ENCODE results near the gene CRISPLD2.
"Not testable (repeated sequence)": the region's sequence is repeated elsewhere in the genome, so short reads cannot be mapped to it uniquely, and the experiment has no call there.

CRISPLD2 gene

DNA sequence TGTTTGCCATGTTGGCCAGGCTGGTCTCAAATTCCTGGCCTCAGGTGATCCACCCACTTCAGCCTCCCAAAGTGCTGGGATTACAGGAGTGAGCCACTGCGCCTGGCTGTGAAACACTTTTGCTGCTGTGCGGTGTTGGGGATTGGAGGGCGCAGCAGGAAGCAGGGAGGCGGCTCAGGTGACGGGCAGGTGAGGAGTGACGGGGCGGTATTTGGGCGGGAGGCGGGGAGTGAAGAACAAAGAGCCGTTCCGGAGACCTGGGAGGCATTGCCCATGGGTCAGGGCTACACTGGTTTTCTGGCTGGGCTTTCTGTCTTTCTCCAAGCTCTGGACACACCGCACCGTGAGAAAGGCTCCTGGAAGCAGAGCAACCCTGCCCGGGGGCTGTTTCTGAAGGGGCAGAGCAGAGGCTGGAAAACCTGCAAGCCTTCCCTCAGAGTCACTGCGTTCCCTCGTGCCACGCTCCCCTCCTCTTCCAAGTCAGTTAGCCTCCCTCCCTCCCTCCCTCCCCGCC lies 22.1 kb downstream of the CRISPLD2 start:
- DNase-seq = no peak

DNA sequence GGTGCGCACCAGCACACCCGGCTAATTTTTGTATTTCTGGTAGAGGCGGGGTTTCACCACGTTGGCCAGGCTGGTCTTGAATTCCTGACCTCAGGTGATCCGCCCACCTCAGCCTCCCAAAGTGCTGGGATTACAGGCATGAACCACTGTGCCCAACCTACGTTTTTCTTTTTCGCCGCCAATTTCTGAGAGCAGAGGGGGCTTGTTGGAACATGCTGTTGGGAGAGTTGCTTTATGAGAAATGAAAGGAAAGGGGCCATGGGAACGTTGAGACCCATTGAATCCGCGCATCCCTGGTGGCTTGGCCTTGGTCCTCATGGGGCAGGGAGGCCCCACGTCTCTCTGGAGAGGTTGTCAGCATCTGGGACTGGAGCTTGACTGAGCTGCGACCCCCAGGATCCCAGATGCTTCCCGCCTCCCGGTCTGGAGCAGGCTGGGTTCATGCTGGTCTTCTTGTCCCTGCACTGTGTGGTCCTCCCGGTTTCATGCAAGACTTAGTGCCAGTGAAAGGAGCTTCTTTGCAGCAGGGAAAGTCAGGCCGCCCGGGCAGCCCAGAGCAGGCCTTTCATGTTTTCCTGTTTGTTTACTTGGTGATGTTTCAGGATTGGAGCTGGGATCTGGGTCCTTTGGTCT lies 22.8 kb downstream of the CRISPLD2 start:
- no peak for DNase-seq

DNA sequence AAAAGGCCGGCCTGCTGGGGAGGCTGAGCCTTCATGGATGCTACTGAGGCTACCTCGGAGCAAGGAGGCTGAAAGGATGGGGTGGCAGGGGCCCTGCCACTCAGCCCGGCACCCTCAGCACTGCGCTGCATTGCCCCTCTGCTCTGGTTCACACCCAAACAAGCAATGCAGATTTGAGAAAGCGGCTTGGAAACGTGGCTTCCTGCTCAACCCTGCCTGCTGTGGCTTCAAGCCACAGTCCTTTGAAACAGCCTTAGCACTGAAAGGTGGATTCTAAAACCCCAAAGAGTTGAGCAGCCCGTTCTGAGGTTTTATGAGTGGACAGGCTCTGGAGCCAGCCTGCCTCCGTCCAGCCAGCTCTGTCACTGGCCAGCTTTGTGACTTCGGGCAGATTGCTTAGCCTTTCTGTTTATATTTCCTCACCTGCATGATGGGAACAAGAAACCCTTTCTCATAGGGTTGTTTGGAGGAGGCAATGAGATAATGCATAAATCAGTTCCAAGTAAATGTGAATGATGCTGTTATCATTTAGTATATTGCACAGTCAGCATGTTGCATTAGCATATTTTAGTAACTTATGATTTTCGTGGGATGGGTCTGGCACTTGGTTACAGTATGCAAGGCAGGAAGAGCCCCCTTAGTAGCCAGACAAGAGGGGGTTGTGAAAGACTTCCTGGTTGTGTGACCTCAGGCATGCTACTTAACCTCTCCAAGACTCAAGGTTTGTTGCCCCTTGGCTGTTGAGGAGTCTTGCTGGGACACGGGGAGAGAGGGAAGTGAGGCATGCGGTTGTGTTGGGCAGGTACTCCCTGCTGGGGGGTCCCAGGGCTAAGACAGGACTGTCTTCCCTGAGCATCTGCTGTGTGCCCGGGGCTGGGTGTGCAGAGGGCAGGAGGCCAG lies 23.6 kb downstream of the CRISPLD2 start:
- no peak for DNase-seq

DNA sequence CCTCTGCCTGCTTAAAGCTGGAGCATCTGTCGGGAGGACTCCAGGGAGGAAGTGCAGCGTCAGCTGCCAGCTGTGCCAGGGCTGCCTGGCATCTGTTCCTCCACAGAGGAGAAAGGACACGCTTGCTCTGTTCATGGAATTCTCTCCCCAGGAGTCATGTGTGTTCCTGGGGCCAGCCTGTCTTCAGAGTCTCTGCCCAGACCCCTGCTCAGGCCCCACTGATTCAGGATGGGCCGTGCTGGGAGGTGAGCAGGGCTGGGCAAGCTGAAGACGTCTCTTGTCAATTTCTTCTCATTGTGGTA lies 24.2 kb downstream of the CRISPLD2 start:
- DNase-seq = no peak

DNA sequence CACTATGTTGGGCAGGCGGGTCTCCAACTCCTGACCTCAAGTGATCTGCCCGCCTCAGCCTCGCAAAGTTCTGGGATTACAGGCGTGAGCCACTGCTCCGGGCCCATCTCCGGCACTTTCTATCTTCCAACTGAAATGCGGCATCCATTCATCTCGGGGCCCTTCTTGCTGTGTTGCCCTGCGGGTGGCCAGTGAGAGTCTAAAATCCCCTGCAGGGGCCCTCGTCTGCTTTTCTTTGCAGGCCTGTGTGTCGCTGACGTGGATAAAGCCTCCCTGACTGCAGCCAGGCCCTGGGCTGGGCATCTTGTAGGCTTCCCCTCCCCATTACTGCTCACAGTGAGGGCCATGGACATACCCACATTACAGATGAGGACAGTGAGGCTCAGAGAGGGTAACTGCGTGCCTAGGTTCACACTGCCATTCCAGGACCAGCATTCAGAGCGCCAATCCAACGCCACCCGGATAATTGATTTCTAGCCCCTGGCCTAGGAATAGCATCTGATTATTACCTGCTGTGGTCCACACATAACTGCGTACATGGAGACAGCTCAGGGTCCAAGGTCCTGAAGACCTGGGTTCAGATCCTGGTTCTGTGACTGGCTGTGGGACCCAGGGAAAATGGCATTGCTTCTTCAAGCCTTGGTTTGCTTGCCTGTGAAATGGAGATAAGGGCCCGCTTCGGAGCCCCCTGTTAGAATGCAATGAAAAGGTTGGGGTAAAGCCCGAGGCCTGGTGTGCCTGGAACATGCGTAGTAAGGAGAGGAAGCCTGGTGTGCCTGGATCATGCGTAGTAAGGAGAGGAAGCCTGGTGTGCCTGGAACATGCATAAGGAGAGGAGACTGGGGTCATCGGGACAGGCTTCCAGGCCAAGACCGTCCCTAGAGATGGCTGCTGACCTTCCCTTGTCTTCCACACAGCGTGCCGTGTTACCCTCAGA lies 25.0 kb downstream of the CRISPLD2 start:
- DNase-seq = no peak

DNA sequence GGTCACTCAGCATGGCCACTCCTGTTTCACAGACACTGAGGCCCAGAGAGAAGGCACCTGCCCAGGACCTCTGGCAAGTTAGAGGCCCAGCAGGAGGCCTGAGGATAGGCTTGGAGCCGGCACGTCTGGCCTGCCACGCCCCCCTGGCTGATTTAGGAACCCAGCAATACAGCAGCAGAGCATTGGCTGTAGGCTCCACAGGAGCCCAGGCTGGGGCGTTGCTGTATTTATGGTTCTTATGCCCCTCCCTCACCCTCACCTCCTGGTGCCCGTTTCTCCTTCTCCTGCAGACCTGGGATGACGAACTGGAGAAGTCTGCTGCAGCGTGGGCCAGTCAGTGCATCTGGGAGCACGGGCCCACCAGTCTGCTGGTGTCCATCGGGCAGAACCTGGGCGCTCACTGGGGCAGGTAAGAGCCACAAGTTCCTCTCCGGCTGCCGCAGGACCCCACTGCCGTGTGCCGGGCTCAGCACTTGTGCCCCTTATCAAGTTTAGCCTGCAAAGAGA lies 25.8 kb downstream of the CRISPLD2 start:
- no peak for DNase-seq

DNA sequence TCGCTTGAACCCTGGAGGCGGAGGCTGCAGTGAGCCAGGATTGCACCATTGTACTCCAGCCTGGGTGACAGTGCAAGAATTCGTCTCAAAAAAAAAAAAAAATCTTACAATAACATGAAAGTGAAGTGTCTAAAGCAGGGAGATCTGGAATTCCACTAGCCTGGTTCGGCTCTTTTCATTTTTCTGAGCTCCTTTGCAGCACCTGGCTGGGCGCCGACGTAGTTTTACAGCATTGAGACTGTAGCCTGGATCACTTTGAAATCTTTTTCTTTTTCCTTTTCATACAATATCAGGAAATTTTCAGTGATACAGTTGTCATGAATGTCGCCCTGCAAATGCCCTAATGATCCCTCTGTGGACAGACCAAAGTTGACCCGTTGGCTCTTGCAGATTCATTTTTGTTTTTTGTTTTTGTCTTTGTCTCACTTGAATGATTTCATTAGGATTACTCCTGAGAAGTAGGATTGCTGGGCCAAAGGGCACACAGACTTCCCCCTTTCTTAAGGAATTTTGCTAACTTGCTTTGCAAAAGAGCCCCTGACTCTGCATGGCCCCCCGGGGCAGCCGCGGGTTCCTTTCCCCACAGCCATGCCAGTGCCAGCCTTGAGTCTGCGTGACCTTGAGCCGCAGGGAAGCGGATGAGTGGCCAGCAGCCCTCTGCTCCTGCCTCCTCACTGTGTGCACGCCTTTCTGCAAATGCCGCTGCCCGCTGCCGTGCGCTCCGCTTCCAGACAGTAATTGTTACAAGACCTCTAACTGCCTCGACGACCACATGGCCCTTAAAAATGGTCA lies 28.0 kb downstream of the CRISPLD2 start:
- DNase-seq = no peak

DNA sequence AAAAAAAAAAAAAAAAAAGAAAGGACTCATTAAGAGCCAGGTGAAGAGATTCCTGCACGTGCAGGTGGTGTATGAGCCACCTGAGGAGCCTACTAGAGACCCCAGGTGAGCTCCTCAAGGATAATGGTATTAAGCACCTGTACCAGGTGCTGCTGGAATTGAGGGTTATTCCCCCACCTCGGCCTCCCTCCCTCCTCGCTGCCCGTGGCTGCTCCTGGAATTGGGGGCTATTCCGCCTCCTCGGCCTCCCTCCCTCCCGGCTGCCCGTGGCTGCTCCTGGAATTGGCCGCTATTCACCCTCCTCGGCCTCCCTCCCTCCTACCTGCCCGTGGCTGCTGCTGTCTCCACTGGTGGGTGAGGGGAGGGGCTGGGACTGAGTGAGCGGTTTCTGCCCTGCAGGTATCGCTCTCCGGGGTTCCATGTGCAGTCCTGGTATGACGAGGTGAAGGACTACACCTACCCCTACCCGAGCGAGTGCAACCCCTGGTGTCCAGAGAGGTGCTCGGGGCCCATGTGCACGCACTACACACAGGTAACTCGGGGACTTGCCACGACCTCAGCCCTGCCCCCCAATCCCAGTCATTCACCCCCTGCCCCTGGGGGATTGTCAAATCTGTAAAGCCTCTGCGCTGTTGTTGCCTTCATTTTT lies 29.3 kb downstream of the CRISPLD2 start:
- no peak for DNase-seq

DNA sequence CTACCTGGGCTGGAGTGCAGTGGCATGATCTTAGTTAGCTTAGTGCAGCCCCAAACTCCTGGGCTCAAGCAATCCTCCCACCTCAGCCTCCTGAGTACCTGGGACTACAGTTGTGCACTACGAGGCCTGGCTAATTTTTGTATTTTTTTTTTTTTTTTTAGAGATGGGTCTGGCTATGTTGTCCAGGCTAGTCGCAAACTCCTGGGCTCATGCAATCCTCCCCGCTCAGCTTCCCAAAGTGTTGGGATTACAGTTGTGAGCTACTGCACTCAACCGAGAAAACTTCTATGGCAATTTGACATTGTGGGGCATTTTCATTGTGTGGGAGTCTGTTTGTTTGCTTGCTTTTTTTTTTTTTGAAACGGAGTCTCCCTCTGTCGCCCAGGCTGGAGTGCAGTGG lies 30.0 kb downstream of the CRISPLD2 start:
- DNase-seq = no peak

DNA sequence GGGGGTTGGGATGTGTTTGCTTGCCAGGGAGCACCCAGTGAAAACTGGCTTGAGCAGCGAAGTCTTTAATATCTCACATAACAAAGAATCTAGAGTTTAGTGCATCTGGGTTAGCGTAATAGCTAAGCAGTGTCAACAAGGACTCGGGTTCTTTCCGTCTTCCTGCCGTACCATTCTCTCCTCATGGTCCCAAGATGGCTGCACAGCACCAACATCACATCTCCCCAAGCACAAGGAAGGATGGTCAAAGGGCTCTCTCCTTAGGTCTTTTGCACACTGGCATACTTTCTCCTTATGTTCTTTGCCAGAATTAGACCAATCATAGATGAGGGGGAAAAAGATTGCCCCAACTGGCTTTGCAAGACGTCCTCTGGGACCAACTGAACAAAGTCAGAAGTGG lies 30.9 kb downstream of the CRISPLD2 start:
- DNase-seq = no peak

DNA sequence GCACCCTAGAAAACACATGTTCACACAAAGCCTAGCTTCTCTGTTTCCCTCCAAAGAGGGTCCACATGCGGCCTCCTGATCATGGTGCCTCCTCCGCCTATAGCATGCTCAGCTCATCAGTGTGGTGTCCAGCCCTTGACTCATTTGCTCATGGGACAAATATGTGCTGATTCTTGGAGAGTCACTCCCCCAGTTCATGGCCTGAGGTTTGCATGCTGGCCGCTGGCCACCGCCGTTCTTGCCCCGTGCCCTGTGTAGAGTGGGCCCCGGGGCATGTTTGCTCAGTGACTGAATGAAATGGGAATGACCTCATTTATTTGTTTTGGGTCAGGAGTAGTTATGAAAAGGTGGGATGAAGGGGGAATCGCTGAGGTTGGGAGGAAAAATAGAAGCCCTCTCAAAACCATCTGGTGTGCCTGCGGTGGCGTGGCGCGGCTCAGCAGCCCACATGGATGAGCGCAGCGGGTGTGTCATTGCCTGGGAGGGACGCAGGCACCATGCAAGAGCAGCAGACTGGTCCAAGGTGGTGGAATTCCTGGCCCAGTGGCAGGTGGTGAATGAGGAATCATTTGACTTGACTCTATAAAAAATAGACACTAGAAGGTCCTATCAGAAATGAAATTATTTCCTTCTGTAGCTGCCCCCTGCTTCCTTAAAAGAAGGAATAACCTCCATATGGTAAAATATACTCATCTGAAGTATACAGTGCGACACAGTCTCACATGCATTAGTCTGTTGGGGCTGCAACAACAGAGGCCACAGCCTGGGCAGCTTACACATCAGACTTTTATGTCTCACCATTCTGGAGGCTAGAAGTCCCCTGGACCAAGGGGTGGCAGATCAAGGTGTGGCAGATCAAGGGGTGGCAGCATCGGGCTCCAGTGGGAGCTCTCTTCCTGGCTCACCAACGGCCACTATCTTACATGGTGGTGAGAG lies 31.7 kb downstream of the CRISPLD2 start:
- DNase-seq = no peak

DNA sequence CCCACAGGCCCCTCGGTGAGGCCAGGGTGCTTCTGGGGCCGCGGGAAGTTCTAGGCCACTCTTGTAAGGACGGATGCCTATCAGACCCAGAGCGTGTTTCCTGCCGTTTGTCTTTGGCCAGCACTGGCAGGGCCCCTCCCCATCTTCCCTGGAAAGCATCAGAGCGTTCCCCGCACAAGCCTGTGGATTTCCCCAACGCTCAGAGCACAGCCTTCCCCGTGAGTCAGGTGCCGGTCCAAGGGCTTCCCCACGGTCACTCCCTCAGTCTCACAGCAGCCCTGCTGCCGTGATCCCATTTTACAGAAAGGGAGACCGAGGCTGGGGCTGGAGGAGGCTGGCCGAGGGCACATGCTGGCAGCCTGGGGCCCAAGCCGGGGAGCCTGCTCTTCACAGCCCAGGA lies 33.7 kb downstream of the CRISPLD2 start:
- DNase-seq = no peak

DNA sequence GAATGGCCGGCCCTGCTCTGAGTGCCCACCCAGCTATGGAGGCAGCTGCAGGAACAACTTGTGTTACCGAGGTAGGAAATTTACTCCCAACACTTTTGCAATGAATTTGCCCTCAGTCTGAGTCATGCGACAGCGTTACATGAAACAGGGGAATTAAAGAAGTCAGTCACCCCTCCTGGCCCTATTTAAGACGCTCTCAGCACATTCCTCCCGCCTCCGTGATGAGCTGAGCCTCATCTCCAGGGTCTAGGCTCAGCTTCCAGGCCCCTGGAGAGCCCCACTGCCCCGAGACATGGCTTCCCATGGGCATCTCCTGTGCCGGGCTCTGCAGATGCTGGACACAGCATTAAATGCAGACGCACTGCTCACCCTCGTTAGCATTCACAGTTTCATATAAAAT lies 35.0 kb downstream of the CRISPLD2 start:
- no peak for DNase-seq

DNA sequence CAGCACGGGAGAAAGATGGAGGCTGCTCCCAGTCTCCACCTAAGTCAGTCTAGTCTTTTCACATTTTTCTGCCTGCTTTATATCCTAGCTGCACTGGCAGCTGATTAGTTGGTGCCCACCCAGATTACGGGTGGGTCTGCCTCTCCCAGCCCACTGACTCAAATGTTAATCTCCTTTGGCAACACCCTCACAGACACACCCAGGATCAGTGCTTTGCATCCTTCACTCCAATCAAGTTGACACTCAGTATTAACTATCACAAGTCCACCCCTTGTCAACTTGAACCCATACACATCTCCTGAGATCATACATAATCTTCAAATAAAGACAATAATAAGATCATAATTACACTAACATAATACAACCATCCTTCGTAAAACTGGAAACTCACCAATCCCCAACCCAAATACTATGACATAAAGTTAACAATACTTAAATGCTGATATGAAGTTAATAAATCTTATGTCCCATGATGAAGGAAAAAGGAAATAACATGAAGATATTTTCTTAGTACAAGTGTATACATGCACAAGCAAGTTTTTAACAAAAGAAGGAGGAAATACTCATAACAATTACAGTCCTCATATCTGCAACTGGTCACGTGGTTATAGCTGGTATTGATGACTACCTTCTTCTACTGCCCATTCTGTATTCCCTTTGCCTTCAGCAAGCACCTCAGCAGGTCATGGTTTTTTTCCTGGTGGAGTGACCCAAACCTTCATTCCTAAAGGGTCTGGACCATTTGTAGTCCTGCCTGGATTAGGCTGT lies 35.8 kb downstream of the CRISPLD2 start:
- DNase-seq = not testable (repeated sequence)

DNA sequence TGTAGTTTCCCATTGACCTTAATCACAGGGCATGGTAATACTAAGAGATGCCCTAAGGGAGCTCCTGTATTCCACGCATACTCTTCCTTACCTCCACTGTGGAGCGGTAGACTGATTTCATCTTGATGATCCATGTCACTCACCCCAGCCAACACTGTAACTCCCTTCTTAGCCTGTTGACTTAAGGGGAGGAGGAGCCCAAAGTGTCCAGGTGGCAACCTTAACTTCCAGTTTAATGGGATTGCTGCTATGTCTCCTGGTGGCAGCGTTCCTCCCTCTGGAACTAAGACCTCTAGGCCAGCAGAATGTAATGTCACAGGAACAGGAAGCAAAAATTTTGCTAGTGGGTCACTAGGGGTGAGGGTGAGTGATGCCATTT lies 36.4 kb downstream of the CRISPLD2 start:
- not testable (repeated sequence) for DNase-seq

DNA sequence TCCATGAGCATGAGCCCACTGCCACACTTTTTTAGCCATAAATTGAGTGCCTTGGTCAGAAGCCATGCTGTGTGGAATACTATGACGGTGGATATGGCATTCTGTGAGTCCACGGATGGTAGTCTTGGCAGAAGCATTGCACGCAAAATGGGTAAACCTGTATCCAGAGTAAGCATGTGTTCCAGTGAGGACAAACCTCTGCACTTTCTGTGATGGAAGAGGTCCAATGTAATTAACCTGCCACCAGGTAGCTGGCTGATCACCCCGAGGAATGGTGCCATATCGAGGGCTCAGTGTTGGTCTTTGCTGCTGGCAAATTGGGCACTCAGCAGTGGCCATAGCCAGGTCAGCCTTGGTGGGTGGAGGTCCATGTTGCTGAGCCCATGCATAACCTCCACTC lies 37.0 kb downstream of the CRISPLD2 start:
- not testable (repeated sequence) for DNase-seq

DNA sequence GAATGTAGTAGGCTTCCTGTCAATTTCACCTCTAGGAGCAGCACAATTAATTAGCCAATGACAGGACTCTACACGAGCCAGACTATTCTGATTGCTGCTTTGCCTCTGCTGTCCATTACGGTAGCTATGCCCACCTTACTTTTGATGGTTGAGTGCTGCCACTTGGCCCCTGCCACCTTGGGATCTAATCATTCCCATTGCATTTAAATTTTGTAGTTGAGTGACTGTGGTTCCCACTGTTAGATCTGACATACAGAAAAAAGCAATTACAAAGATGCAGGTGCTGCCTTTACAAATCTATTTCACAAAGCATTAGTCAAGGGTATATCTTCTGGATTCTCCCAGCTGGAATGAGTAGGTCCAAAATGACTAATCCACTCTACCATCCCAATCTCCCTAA lies 39.9 kb downstream of the CRISPLD2 start:
- DNase-seq = no peak

DNA sequence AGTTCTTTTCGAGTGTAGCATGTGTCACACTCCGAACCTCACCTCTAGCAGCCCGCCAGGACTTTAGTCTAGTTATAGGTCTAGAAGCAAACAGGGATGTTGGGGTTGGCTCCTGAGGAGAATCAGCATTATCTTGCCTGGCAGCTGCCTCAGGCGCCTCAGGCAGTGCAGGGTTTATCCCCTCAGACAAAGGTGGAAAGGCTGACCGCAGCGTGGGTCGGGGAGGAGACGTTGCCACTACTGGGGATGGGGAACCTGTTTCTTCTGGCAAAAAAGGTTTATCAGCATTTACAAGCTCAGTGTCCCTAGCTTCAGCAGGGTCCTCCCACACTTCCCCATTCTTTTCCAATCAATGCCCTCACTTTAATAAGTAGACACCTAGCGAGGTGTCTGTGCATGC lies 40.6 kb downstream of the CRISPLD2 start:
- DNase-seq = no peak

DNA sequence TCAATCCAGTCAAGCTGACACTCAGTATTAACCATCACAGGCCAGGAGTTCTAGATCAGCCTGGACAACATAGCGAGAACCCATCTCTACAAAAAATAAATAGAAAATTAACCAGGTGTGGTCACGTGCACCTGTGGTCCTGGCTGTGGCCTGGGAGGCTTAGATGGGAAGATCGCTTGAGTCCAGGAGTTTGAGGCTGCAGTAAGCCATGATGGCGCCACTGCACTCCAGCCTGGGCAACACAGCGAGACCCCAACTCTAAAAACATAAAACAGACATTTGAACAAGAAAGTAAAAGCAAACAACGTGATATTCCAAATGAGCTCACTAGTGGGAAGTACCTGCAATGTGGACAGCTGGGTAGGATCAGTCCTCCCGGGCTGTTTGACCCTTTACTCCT lies 41.9 kb downstream of the CRISPLD2 start:
- no peak for DNase-seq

Data from stimulated activated CD4-positive, alpha-beta T cell treated with anti-CD3 and anti-CD28 coated beads, Interleukin-4, amount 100 ng/mL, for 24 hours (primary cell).